T47D (cell line): ENCODE measurements around the gene IMPDH2.

ENCODE experiments used
- DNase-seq, 2 experiments: peaks; one replicate each; pipeline versions ENCODE4 v3.0.0 to v3.0.0-alpha.2; 2011 to 2012; ENCODE audit warnings: low read depth in 1 of 2, low spot score in 1 of 2
- JUND ChIP-seq: IDR thresholded peaks from 2 replicates; pipeline ENCODE4 v1.6.1; 2012; ENCODE audit warnings: low read depth
- in situ Hi-C: cut with HindIII; loops from 2 replicates; pipeline ENCODE4 v1.10.0; 2016; ENCODE audit warnings: low sequenced_read_pairs, low pct_unique_long_range_greater_than_20kb

Gene IMPDH2

DNA sequence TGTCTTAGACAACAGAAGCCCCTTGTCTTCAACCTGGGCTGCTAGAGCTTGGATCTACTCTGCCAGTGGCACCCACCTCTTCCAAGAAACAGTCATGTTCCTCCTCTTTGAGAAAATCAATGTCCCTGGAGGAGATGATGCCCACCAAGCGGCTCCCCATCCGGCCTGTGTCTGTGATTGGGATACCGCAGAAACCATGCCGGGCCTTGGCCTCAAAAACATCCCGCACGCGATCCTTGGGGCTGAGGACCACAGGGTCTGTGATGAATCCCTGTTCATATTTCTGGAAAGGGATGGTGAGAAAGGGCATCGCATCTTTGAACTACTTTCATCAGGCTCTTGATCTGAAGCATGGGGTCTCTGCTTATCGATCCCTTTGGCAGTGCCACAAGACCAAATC lies 1.6 kb downstream of the IMPDH2 start:
- TF ChIP-seq JUND, result no peak
- DNase-seq, result no peak
- in situ Hi-C loops, result no loop called here

DNA sequence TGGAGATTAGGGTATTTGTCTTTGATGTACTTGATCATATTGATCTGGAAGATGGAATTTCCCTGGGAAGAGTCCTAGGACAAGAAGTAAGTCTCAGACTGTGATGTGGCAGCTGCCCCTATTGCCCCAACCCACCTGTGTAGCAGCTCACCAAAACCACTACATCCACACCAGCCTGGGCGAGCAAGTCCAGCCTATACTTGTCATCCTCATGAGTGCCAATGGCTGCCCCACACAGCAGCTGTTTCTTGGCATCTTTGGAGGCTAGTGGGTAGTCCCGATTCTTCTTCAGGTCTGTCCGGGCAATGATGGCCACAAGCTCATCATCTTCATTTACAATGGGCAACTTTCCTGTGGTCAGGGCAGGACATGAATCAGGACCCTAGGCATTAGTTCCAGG lies 2.7 kb downstream of the IMPDH2 start:
- TF ChIP-seq JUND, result no peak
- in situ Hi-C loops, result no loop called here
- DNase-seq, result no peak

DNA sequence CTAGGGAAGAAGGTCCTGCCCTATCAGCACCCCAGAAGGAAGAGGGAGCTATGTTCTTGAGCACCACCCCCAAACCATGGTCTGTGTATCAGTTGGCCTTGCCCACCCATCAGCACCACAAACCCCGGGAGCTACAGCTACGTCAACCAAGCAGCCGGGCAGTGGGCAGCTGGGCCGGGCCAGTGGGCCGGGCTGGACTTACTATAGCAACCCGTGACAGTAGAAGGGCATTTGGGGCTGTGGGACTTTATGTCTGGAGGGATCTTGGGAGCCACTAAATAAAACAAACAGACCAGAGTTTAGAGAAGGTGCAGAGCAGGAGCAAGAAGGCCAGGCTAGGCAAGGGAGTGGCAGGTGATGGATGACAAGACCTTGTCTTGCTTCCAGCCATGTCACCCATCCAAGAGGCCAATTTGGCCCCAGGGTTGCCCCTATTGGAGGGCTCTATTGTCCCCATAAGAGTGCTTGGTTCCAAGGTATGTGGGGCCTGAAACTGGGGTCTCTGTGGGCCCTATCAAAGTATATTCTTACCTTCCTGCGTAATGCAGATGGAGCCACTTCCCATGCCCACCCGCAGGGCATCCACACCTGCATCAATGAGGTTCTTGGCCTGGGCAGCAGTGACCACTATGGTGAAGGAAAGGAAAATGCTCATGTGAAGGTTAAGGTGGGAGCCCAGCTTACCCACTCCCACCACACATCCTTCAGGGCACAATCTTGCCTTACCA lies 3.2 kb downstream of the IMPDH2 start:
- no peak for DNase-seq
- in situ Hi-C loops, result no loop called here
- no peak for TF ChIP-seq JUND

DNA sequence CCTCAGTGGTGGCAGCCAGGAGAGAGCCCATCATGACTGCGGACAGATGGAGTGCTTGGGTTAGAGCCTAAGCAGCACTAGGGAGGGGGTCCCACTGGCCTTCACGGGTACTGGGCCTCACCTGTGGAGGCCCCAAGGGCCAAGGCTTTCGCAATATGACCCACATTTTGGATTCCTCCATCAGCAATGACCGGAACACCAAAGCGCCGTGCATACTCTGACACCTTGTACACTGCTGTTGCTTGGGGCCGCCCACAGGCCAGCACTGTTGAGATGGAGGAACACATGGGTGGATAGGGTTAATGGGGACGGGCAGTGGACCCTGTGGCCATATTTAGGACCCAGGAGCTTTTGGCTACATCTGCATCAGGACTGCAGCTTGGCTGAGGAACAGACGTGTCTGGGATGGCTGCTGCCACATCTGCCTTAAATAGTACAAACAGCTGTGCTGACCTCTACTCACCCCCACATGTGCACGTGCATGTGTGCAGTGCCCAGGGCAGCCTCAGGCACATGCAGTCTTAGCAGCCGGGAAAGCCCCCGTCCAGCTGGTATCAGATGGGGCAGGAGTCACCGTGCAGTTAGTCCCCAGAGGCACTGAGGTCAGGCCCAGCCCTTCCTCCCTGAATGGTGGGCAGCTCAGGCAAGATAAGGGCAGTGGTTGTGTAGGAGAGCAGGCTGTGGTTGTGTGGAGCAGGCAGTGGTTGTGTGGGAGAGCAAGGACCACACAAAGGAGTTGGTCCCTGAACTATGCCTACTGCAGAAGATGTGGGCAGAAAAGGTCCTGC lies 4.0 kb downstream of the IMPDH2 start:
- no peak for DNase-seq

DNA sequence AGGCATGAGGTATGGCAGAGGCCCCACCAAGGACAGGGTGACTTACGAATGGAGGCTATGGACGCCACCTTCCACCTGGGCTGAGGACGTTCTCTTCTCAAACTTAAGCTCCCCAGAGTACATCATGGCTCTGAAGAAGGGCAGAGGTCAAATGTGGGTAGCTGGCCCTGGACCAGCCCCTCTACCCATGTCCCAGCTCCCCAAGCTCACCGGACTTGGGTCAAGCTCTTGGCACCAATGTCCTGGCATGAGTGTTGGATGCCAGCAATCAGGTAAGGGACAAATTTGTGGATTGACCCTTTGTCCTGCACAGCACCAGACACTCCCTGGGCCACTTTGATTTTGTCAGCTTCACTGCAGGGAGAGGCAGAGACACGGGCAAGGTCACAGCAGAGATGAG lies 4.7 kb downstream of the IMPDH2 start:
- no peak for TF ChIP-seq JUND
- DNase-seq, result no peak
- in situ Hi-C loops, result no loop called here

More for the DNA sequence above, 4.0 kb downstream of the IMPDH2 start:
- TF ChIP-seq JUND, result no peak
- in situ Hi-C loops, result no loop called here

DNA sequence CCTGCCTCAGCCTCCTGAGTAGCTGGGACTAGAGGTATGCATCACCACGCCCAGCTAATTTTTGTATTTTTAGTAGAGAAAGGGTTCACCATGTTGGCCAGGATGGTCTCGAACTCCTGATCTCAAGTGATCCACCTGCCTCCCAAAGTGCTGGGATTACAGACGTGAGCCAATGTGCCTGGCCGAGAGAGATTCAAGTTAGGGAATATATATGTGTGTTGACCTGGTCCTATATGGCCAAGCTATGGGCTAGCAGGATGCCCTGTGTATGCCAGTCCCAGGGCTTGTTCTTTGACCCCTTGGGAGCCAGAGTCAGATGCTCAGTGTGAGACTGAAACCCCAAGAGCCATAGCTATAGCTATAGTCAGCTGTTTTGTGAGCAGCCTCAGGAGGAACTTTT lies 5.4 kb downstream of the IMPDH2 start:
- in situ Hi-C loops, result no loop called here
- no peak for TF ChIP-seq JUND
- no peak for DNase-seq

DNA sequence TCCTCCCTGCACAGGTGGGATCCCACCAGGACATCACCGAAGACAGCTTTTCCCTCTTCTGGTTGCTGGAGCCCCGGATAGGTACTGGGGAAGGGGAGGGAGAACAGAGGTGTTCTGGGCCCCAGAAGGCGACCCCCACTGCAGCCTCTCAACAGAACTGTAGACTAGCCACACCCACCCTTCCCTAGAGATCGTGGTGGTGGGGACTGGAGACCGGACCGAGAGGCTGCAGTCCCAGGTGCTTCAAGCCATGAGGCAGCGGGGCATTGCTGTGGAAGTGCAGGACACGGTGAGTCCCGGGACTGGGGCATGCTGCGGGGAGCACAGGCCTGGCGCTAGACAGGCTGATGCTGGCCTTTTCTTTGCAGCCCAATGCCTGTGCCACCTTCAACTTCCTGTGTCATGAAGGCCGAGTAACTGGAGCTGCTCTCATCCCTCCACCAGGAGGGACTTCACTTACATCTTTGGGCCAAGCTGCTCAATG lies 6.5 kb downstream of the IMPDH2 start:
- in situ Hi-C loops, result no loop called here
- TF ChIP-seq JUND, result no peak
- DNase-seq, result no peak

DNA sequence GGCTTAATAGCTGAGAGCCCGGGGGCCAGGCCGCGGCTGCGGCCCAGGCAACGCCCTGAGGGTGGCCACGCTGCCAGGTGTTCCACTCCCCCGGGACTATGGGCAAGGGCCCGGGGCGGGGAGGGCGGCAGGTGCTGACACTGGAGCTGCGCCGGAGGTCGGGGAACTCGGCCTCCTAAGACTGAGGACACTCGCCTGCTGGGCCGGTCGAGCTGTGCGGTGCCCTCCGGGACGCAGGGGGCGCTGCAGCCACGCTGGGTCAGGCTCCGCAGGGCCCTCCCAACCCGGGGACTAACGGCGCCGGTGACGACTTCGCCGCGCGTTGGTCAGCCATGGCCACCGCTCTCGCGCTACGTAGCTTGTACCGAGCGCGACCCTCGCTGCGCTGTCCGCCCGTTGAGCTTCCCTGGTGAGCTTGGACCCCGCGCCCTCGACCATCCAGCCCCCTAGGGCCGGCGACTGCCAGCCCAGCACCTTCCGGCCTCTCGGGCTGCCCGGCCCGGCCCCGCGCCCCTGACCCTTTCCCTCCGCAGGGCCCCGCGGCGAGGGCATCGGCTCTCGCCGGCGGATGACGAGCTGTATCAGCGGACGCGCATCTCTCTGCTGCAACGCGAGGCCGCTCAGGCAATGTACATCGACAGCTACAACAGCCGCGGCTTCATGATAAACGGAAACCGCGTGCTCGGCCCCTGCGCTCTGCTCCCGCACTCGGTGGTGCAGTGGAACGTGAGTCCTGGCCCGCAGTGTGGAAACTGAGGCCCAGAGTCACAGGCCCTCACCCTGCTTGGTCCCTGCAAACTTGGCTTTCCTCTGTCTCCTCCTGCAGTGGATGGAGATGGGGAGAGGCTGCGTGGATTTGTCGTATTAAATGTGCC lies 7.1 kb downstream of the IMPDH2 start, which contains the start of gene NDUFAF3:
Gene NDUFAF3 (plus strand): TSS at position 309 of the 875 bp plus-strand sequence. CDS start 24 bp downstream, at position 333.
- peak; percentile 57 to 96 for DNase-seq
- TF ChIP-seq JUND, result no peak
- in situ Hi-C loops, result no loop called here

DNA sequence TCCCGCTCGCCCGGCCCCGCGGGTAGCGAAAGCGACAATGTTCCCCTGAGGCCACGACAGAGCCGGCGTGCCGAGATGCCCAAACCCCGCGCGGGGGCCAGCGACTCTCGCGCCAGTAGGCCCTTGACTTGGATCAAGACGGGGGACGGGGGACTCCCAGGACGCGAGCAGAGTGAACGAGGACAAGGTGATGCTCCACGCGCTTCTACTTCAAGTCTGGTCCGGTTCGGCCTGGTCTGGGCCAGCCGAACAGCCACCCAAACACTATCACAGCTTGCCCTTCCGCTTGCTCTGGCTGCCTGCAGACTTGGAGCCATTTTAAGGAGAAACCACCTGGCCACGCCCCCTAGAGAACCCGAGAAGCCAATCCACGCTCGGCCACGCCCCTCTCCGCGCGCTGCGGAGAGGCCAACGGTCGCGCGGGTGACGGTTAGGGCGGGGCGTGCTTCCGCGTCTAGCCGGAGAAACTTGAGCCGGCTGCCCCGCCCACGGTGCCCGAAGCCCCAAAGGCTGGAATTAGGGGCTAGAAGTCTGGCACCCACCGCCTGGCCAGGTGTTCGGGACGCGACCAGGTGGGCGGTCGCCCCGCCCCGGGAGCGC lies 7.9 kb downstream of the IMPDH2 start:
- in situ Hi-C loops, result no loop called here

DNA sequence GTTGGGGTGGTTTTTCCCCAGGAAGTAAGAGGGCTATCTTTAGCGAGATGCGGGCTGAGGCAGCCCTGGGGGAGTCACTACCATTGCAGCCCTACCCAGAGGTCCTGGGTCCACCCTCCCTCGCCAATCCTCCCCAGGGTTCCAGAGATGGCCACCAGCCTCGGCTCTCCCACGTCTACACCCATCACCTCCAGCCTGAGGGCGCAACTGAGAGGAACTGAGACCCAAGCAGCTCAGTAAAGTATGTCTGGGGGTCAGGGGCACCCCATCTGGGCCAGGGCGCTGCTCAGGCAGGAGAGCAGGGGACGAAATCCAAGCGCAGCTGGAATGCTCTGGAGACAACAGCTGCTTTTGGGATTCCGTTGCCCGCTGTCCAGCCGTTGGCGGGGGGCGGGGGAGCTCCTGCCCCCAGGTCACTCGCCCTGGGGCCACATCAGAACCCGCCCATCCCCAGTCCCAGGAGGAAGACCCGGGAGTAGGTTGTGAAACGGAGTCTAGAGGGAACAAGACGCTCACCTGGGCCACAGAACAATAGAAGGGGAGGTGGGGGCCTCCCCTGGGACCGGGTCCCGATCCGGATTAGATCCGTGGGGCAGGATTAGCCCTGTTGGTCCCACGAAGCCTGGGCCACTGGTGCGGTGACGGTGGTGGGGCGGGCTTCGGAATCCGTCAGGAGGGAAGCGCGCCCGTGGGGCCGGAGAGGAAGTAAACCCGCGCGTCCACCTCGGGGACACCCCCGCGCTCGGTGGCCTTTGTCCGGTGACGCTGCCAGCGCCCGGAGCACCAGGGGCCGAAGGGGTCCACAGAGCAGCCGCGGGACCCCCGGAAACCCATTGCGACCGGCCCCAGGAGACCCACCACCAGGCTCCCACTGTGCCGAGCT lies 8.6 kb downstream of the IMPDH2 start:
- TF ChIP-seq JUND, result no peak
- in situ Hi-C loops, result no loop called here
- DNase-seq, result peak in 1 of 2 experiments; percentile 39

More for the DNA sequence above, 7.9 kb downstream of the IMPDH2 start:
- no peak for TF ChIP-seq JUND
- peak; percentile 58 to 98 for DNase-seq

DNA sequence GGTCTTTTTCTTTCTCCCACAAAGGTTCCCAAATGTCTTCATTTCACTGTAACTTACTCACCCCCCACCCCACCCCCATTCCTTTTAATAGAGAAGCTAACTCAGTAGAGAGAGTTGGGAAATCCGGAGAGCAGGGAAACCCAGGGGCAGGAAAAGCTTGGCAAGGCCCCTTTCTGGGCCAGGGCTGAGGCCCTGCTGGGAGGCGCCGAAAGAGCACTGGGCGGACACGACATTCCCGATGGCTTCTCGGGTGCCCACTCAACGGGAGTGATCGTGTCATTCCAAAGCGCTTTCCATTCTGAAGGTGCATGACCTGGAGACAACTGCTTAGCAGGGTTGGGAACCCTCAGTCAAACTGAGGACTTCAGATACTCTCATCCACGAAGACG lies 9.3 kb downstream of the IMPDH2 start:
- in situ Hi-C loops, result no loop called here
- peak in 1 of 2 experiments; percentile 24 for DNase-seq

More for the DNA sequence above, 9.3 kb downstream of the IMPDH2 start:
- no peak for TF ChIP-seq JUND
